HG03457 (cell line): ENCODE results near the gene FGFR3.

ENCODE experiments used
- ATAC-seq: cut with Tn5 transposase; IDR thresholded peaks from one replicate; pipeline ENCODE4 v1.9.1; 2021; ENCODE audit warnings: moderate number of reproducible peaks; ENCODE audit not compliant: unreplicated experiment

FGFR3 gene

GRCh38 chr4:1756079-1756478 lies 37.0 kb upstream of the FGFR3 start:
- no peak for ATAC-seq

DNA sequence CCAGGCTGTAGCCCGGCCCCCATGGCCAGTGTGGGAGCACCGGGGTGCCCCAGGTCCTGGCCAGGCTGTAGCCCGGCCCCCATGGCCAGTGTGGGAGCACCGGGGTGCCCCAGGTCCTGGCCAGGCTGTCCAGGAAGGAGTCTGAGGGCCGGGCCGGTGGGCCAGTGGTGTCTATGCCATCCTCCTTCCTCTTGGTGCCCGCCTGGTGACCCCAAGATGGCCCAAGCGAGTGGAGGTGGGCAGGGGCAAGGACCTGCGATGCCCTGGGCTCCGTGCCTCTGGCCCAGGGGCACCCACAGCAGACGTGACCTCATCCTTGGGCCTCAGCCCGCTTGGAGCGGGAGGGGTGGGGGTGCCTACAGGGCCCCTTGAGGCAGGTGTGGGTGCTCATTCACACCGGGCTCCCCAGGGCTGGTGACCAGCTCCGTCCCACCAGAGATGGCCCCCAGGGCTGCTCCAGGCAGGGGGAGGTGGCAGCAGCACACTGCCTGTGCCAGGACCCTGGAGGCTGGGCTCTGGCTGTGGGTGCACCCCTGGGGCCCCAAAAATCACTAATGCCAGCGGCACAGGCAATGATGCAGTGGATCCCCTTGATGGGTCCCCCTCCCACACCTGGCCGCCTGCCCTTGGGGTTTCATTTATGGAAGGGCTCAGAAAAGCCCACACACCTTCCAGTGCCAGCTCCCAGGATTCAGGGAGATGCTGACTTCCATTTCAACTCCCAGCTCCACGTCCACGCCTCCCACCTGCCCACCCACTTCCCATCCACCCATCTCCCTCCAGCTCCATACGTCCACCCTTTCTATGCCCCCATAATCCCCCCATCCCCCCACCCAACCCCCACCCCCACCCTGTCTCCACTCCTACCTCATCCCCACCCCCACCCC lies 36.0 kb upstream of the FGFR3 start:
- ATAC-seq = no peak

DNA sequence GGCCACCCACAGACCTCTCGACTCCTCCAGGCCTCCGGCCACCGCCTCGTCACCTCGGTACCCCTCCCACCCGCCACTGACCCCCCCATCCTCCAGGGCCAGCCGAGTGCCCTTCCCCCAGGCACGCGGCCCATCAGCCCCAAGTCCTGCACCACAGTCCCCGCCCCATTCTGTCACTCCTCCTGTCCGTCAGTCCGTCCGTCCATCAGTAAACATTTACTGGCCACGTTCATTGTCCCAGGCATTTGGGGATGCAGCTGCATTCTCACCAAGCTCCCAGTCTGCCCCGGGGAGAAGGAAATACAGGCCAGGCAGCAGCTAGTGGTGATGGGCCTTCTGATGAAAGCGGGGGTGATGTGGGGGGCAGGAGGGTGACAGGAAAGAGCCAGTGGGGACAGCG lies 35.3 kb upstream of the FGFR3 start:
- no peak for ATAC-seq

DNA sequence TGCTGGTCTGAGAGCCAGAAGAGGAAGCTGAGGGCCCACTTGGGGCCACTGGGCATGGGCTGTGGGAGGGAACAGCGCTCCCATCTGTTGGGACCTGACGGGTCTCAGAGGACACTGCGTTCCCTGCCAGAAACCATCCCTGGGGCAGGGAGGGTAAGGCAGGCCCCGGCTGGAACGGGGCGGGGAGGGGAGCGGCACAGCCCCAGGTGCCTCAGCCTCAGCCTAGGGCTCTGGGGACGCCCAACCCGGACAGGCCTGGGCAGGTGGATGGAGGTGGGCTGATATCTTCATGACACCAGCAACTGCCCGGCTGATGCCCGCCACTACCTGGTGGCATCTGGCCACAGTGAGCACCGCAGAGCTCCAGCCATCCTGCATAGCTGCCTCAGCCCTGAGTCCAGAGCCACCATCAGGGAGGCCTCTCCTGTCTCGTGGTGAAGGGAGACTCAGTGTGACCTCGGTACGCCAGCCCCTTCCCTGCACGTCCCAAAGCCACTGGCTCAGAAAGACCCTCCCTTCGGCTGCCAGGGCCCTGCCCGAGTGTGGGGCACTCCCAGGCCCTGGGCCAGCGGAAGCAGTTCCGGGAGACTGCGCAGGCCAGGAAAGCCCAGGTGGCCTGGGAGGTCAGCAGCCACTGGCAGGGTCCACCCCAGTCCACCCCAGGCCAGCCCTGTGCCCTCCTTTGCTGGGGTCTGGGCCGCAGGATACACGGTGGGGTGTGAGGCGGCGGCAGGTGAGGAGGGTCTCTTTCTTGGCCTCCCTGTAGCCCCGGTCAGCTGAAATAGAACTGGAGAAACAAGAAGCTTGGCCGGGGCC lies 34.6 kb upstream of the FGFR3 start:
- ATAC-seq = no peak

DNA sequence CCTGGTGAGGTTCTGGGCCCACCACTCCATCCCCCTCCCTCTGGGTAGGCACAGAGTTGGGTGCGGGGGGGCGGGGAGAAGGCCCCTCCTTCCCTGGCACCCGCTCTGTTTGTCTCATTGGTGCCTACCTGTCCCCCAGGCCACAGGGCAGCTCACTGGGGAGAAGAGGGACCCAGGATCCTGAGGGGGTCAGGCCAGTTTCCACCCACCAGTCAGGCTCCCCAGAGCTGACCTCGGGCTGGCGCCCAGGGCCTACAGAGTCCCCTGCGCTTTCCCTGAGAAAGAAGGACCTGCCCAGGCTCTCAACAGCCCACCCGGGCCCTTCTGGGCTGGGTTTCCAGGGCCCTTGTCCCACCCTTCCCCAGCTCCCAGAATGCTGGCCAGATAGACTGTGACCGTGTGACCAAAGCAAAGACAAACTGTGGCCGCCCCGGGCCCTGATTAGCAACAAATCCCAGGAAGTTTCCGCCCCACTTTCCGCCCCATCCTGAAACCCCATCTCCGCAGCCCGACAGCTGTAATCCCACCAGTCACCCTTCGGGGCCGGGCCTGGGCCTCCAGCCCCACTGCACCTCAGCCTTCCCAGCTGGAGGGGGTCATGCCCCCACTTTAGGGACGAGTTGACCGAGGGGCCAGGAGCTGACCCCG lies 33.8 kb upstream of the FGFR3 start:
- ATAC-seq = no peak

- no peak for ATAC-seq
Observed at GRCh38 chr4:1759818-1760223, 33.3 kb upstream of the FGFR3 start.

DNA sequence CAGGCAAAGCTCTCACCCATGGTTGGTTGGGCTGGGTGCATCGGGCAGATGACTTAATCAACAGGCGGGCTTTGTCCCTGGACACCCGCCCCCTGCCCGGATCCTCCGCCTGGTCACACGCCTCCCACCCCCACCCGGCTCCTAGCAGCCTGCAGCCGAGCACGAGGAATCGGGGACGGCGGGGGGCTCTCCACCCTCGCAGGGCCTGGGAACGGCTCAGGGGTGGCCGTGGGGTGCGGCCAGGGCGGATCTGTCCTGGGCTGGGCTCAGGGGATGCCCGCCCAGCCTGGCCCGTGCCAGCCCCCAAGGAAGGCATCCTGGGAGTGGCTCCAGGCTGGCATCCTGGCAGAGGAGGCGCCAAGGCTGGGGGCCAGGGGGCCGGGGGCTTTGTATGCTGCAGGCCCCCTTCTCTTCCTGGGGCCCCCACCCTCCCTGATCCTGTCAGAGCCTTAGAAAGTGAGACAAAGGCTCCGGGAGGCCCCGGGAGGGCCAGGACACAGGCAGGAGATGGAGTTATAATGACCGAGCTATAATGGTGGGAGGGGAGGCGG lies 32.5 kb upstream of the FGFR3 start:
- ATAC-seq = no peak

DNA sequence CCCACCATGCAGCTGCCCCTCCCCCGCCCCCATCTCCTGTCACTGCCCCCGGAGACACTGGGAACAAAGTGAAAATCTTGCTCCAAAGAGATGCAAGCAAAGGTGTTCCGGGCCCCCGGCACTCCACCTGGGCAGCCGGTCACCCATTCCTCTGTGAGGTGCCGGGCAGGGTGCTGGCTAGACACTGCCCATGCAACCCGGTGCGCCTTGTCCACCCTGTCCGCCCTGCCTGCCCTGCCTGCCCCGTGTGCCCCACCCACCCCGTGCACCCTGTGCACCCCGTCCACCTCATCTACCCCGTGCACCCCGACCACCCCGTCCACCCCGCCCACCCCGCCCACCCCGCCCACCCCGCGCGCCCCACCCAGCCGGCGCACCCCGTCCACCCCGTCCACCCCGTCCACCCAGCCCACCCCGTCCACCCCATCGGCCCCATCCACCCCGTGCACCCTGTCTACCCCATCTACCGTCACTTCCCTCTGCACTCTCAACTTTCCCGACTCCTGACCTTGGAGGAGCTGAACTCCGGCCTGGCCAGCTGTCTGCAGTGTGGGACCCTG lies 31.9 kb upstream of the FGFR3 start:
- ATAC-seq = no peak

DNA sequence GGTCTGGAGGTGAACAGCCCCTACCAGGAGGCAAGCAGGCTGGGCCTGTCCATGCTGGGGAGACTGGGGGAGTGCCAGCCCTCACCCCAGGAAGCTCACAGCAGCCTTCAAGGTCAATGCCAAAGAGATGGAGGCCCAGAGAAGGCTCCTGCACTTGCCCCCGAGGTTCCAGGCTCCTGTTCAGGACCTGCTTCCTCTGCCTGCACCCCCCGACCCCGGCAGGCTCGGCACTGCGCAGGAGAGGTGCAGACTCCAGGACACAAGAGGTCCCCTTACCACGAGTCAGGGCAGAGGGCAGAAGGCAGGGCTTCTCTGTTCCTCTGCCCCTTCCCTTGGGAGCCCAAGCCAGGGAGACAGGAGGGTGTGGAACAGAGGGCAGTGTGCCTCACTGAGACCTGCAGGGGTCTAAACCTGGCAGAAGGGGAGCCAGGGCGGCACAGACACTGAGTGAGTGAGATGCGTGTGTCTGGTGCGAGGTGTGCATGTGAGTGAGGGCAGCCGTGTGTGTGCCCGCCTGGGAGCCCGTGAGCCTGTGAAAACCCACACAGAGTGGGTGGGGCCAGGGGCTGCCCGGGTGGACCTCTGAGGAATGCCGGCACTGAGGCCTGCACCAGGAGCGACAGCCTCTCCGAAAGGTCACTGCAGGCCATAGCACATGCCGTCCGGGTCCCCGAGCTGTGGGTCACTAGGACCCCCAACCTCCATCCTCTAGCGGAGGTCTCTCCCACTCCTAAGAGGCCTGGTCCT lies 30.7 kb upstream of the FGFR3 start:
- ATAC-seq = no peak

GRCh38 chr4:1763070-1763549 lies 30.0 kb upstream of the FGFR3 start:
- no peak for ATAC-seq

GRCh38 chr4:1763550-1764080 lies 29.5 kb upstream of the FGFR3 start:
- ATAC-seq = no peak

DNA sequence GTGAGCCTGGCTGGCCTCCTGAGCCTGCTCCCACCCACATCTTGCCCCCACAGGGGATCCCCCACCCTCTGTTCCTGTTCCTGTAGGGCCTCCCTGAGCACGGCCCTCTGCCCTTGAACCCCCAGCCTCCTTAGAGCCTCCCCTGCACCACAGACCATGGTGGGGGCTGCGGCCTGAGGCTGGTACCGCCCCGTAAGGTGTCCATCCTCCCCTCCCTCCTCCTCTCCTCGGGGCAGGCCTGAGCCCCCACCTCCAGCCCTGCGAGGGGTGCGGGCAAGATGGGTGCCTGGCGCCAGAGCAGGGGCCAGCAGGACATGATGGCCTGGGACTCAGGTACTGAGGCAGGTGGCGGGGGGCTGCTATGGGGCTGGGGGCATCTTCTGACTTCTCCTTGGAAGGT lies 28.4 kb upstream of the FGFR3 start:
- no peak for ATAC-seq

GRCh38 chr4:1765409-1766072 lies 27.6 kb upstream of the FGFR3 start:
- no peak for ATAC-seq

DNA sequence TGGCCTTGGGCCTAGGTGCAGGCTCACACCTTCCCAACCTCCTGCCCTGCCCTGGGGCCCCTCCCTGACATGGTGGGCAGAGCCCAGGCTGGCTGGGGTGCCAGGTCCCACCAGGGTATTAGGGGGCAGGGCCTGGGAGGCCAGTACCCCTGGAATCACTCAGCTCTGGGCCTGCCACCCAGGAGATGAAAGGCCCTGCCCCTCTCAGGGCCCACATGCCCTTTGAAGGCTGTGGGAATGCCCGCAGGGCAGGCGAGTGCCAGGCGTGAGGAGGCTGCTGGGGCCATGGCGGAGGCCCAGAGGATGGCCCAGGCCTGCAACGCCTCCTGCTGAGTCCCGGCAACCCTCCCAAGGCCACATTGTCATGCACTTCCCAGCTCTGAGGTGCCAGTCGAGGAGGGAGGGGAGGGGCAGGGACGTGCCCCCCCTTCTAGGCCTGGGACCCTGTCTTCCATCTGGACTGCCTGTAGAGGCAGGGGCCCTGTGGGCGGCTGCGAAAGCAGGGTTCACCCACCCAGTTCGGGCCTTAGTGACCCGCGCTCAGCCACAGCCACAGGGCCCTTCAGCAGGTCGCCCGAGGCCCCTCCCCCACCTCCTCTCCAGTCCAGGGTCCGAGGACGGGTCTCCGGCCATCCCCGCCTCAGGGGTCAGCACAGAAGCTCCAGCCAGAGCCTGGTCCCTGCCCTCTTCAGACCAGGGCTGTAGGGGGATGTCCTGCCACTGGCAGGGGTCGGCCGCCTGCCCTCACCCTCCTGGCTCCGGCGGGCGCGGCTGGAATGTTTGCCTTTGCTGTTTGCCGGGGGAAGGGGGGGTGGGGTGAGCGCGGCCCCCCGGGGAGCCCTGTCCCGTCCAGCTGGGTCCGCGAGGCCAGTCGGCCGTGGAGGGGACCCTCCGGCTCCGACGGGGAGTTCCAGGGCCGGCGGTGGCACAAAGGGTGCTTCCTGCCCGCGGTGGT lies 26.7 kb upstream of the FGFR3 start:
- ATAC-seq = no peak

GRCh38 chr4:1767061-1767769 lies 25.9 kb upstream of the FGFR3 start:
- ATAC-seq = no peak

GRCh38 chr4:1767770-1768366 lies 25.2 kb upstream of the FGFR3 start:
- no peak for ATAC-seq

DNA sequence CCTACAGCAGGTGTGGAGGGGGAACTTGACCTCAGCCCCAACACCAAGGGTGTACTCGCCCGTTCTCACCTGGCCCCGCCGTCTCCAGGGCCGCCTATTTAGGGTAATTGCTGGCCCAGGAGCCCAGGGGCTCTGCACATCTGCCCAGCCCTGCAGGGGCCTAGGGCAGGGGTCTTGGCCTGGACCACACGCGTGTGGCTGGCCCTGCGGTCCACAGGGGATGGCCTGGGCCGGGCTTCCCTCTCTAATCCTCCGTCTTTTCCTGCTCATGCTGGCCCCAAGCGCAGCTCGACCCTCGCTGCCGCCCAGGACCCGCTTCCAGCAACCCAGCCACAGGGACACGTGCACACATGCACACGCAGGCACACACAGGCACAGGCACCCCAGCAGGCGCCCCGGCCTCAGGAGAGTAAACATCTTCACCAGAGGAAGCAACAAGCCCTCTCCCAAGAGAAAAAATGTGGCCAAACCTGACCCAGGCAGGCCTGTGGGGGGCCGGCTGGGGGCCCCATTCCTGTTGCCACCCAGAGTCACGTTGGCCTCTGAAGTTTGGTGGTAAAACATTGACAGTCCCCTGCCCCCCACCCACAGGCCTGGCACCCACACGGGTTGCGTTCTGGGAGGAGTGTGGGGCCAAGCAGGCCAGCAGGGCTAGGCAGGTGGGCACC lies 24.6 kb upstream of the FGFR3 start:
- ATAC-seq = no peak
